Activated CD8-positive, alpha-beta memory T cell treated with anti-CD3 and anti-CD28 coated beads for 24 hours (primary cell): ENCODE results near the gene CDYL.

Experiments used
- DNase-seq: peaks from one replicate; pipeline ENCODE4 v3.0.0-alpha.2; 2020

The CDYL gene

GRCh38 chr6:4885341-4885933 lies 109.2 kb downstream of the CDYL start:
- DNase-seq, result no peak

GRCh38 chr6:4888841-4889240 lies 112.6 kb downstream of the CDYL start:
- no peak for DNase-seq

- no peak for DNase-seq
Observed at GRCh38 chr6:4889701-4890100, 113.5 kb downstream of the CDYL start.

- DNase-seq, result no peak
Observed at GRCh38 chr6:4890191-4890590, 114.0 kb downstream of the CDYL start.

- no peak for DNase-seq
Observed at GRCh38 chr6:4890627-4891026, 114.4 kb downstream of the CDYL start.

GRCh38 chr6:4891141-4891540 lies 114.9 kb downstream of the CDYL start:
- no peak for DNase-seq

- no peak for DNase-seq
Observed at GRCh38 chr6:4892785-4893485, 116.7 kb downstream of the CDYL start.

- DNase-seq, result no peak
Observed at GRCh38 chr6:4894049-4894448, 117.8 kb downstream of the CDYL start.

GRCh38 chr6:4895971-4896370 lies 119.8 kb downstream of the CDYL start:
- no peak for DNase-seq

- no peak for DNase-seq
Observed at GRCh38 chr6:4896401-4896800, 120.2 kb downstream of the CDYL start.

- no peak for DNase-seq
Observed at GRCh38 chr6:4899249-4900034, 123.2 kb downstream of the CDYL start.

GRCh38 chr6:4901386-4902061 lies 125.3 kb downstream of the CDYL start:
- no peak for DNase-seq

GRCh38 chr6:4902363-4902762 lies 126.2 kb downstream of the CDYL start:
- DNase-seq, result no peak

GRCh38 chr6:4903121-4903520 lies 126.9 kb downstream of the CDYL start:
- DNase-seq, result no peak

- DNase-seq, result no peak
Observed at GRCh38 chr6:4903751-4904370, 127.7 kb downstream of the CDYL start.

GRCh38 chr6:4904461-4905025 lies 128.3 kb downstream of the CDYL start:
- no peak for DNase-seq

GRCh38 chr6:4905826-4906225 lies 129.6 kb downstream of the CDYL start:
- no peak for DNase-seq

- no peak for DNase-seq
Observed at GRCh38 chr6:4906293-4907276, 130.4 kb downstream of the CDYL start.

GRCh38 chr6:4907602-4908001 lies 131.4 kb downstream of the CDYL start:
- DNase-seq, result no peak

GRCh38 chr6:4908062-4908461 lies 131.9 kb downstream of the CDYL start:
- DNase-seq, result no peak

- DNase-seq, result no peak
Observed at GRCh38 chr6:4909063-4909706, 133.0 kb downstream of the CDYL start.
